K562 (cell line): ENCODE measurements around the gene SGMS1. TPM values are rescaled to one million over a fixed set of nuclear protein-coding genes. Genes with fewer than 3 reads are reported as not detected.
A peak's percentile ranks its signal among the peaks of the same experiment; 100 is the strongest.

Experiments
- CAMTA2 ChIP-seq: fragments of 250-450 bp; sonication (Bioruptor Pico); conservative IDR thresholded peaks from 2 replicates; pipeline ENCODE4 v1.5.1; 2022
- DACH1 ChIP-seq: fragments of 450-650 bp; IDR thresholded peaks from 2 replicates; pipeline ENCODE4 v1.6.1; 2018; ENCODE audit not compliant: partially characterized antibody
- FOXA3 ChIP-seq, 2 experiments: fragments of 450-650 bp in 1 of 2; sonication (generic) in 1 of 2; formaldehyde crosslinking; IDR thresholded peaks in 1 of 2; conservative IDR thresholded peaks in 1 of 2; 2 replicates each; pipeline versions ENCODE4 v1.4.0 to v1.8.0; 2020 to 2022; ENCODE audit warnings: mild to moderate bottlenecking in 2 of 2, missing genetic modification reagents in 1 of 2
- FOXK2 ChIP-seq, 2 experiments: fragments of 450-650 bp; IDR thresholded peaks in 1 of 2; conservative IDR thresholded peaks in 1 of 2; 2 replicates each; pipeline ENCODE4 v1.6.1; 2016; ENCODE audit warnings: low read depth in 2 of 2, mild to moderate bottlenecking in 1 of 2
- HDAC3 ChIP-seq: fragments of 450-650 bp; IDR thresholded peaks from 2 replicates; pipeline ENCODE4 v1.6.1; 2018; ENCODE audit warnings: borderline replicate concordance, mild to moderate bottlenecking, moderate library complexity; ENCODE audit not compliant: partially characterized antibody
- MAX ChIP-seq: sonication (generic); formaldehyde crosslinking; IDR thresholded peaks from 2 replicates; pipeline ENCODE4 v1.9.0; 2022; ENCODE audit warnings: mild to moderate bottlenecking, missing genetic modification reagents
- MCM5 ChIP-seq: fragments of 450-650 bp; IDR thresholded peaks from 2 replicates; pipeline ENCODE4 v1.6.1; 2016; ENCODE audit warnings: low read depth
- POLR2AphosphoS5 ChIP-seq: IDR thresholded peaks from 2 replicates; pipeline ENCODE4 v1.6.1; 2011; ENCODE audit warnings: mild to moderate bottlenecking, low read depth, low read length, moderate library complexity; ENCODE audit not compliant: control insufficient read depth, insufficient read depth
- POLR2H ChIP-seq: IDR thresholded peaks from 2 replicates; pipeline ENCODE4 v1.6.1; 2016; ENCODE audit warnings: missing genetic modification characterization, low read depth, mild to moderate bottlenecking, control low read depth, missing compliant biosample characterization, moderate library complexity
- RBM39 ChIP-seq: fragments of 200-400 bp; formaldehyde crosslinking; optimal IDR thresholded peaks from 2 replicates; pipeline ENCODE3; 2018; ENCODE audit warnings: low read depth, low read length
- SMAD4 ChIP-seq: fragments of 250-450 bp; sonication (Bioruptor Pico); conservative IDR thresholded peaks from 2 replicates; pipeline ENCODE4 v1.8.0; 2021; ENCODE audit warnings: inconsistent platforms, mild to moderate bottlenecking, moderate library complexity
- TAF7 ChIP-seq: fragments of 450-650 bp; IDR thresholded peaks from 2 replicates; pipeline ENCODE4 v1.6.1; 2016; ENCODE audit warnings: missing genetic modification characterization, missing compliant biosample characterization
- ZFP36 ChIP-seq: fragments of 150-350 bp; IDR thresholded peaks from 2 replicates; pipeline ENCODE4 v1.6.1; 2018; ENCODE audit warnings: low read length, low read depth; ENCODE audit not compliant: partially characterized antibody
- ZNF140 ChIP-seq: fragments of 250-450 bp; sonication (Bioruptor Pico); IDR thresholded peaks from 2 replicates; pipeline ENCODE4 v1.8.0; 2021; ENCODE audit warnings: moderate library complexity, mild to moderate bottlenecking, inconsistent platforms
- ZNF766 ChIP-seq: fragments of 200-800 bp; sonication (Bioruptor generic); conservative IDR thresholded peaks from 2 replicates; pipeline ENCODE4 v1.6.1; 2016; ENCODE audit warnings: missing genetic modification characterization, missing compliant biosample characterization
- polyA plus RNA-seq, 8 experiments: library from polyadenylated mRNA; depleted of rRNA in 4 of 8; stranded (reverse) in 5 of 8; unstranded in 3 of 8; fragments of >200 nt; fragmentation: Nextera tagmentation in 2 of 8; fragmentation: Illumina TruSeq in 1 of 8; extraction: Ambion mirVana in 2 of 8; extraction: Trizol in 1 of 8; gene quantifications; 2 replicates each; pipeline versions ENCODE4 v1.2.1 to v1.2.3, GENCODE V29; 2011 to 2014; ENCODE audit warnings: inconsistent platforms in 1 of 8, missing spikeins in 1 of 8
- total RNA-seq, 7 experiments: library from RNA; depleted of rRNA in 6 of 7; stranded (reverse); fragments of >200 nt in 6 of 7; fragmentation: Illumina TruSeq in 2 of 7; extraction: Trizol in 2 of 7; gene quantifications; 2 replicates each; pipeline versions ENCODE4 v1.2.1 to v1.2.3, GENCODE V29; 2011 to 2021; ENCODE audit warnings: low replicate concordance in 1 of 7
- TF ChIP-seq, protein P1 (sequence below), 2 experiments: fragments of 450-650 bp; IDR thresholded peaks; 2 replicates each; pipeline ENCODE4 v1.6.1; 2016; ENCODE audit warnings: mild to moderate bottlenecking in 2 of 2, borderline replicate concordance in 1 of 2, low read depth in 1 of 2, moderate library complexity in 1 of 2
- TF ChIP-seq, protein P2 (sequence below), 2 experiments: IDR thresholded peaks in 1 of 2; conservative IDR thresholded peaks in 1 of 2; 2 replicates each; pipeline ENCODE4 v1.6.1; 2016; ENCODE audit warnings: low read depth in 2 of 2, mild to moderate bottlenecking in 1 of 2, missing compliant biosample characterization in 1 of 2, missing genetic modification characterization in 1 of 2, moderate library complexity in 1 of 2

SGMS1 gene
- total and polyA plus RNA-seq, 9 of the 15 experiments (the other 6 are each of a cell fraction or from before 2014, with no cell fraction given): 22.6 to 232 (median 82.2) TPM

- TF ChIP-seq FOXK2 (conservative IDR thresholded peaks at IDR 0.05 in 1 of 2, IDR thresholded peaks at IDR 0.05 in 1 of 2; ENCODE audit: low read depth in 2 of 2) (0 out of 4 replicates have a peak, but pooled peaks of 1 of the 2 experiments have one; percentile 37), ZFP36 (no peak), TAF7 (tag) (no peak), MCM5 (no peak), SMAD4 (CRISPR knock-in tag) (no peak), HDAC3 (no peak), RBM39 (no peak), DACH1 (peak; percentile 7), ZNF140 (CRISPR knock-in tag) (no peak), CAMTA2 (CRISPR knock-in tag) (no peak), POLR2H (tag) (no peak), FOXA3 (CRISPR knock-in tag; conservative IDR thresholded peaks at IDR 0.05 in 1 of 2, IDR thresholded peaks at IDR 0.05 in 1 of 2) (no peak), POLR2AphosphoS5 (no peak), ZNF766 (CRISPR knock-in tag) (no peak), MAX (CRISPR knock-in tag) (no peak)
- TF ChIP-seq, protein P1, sequence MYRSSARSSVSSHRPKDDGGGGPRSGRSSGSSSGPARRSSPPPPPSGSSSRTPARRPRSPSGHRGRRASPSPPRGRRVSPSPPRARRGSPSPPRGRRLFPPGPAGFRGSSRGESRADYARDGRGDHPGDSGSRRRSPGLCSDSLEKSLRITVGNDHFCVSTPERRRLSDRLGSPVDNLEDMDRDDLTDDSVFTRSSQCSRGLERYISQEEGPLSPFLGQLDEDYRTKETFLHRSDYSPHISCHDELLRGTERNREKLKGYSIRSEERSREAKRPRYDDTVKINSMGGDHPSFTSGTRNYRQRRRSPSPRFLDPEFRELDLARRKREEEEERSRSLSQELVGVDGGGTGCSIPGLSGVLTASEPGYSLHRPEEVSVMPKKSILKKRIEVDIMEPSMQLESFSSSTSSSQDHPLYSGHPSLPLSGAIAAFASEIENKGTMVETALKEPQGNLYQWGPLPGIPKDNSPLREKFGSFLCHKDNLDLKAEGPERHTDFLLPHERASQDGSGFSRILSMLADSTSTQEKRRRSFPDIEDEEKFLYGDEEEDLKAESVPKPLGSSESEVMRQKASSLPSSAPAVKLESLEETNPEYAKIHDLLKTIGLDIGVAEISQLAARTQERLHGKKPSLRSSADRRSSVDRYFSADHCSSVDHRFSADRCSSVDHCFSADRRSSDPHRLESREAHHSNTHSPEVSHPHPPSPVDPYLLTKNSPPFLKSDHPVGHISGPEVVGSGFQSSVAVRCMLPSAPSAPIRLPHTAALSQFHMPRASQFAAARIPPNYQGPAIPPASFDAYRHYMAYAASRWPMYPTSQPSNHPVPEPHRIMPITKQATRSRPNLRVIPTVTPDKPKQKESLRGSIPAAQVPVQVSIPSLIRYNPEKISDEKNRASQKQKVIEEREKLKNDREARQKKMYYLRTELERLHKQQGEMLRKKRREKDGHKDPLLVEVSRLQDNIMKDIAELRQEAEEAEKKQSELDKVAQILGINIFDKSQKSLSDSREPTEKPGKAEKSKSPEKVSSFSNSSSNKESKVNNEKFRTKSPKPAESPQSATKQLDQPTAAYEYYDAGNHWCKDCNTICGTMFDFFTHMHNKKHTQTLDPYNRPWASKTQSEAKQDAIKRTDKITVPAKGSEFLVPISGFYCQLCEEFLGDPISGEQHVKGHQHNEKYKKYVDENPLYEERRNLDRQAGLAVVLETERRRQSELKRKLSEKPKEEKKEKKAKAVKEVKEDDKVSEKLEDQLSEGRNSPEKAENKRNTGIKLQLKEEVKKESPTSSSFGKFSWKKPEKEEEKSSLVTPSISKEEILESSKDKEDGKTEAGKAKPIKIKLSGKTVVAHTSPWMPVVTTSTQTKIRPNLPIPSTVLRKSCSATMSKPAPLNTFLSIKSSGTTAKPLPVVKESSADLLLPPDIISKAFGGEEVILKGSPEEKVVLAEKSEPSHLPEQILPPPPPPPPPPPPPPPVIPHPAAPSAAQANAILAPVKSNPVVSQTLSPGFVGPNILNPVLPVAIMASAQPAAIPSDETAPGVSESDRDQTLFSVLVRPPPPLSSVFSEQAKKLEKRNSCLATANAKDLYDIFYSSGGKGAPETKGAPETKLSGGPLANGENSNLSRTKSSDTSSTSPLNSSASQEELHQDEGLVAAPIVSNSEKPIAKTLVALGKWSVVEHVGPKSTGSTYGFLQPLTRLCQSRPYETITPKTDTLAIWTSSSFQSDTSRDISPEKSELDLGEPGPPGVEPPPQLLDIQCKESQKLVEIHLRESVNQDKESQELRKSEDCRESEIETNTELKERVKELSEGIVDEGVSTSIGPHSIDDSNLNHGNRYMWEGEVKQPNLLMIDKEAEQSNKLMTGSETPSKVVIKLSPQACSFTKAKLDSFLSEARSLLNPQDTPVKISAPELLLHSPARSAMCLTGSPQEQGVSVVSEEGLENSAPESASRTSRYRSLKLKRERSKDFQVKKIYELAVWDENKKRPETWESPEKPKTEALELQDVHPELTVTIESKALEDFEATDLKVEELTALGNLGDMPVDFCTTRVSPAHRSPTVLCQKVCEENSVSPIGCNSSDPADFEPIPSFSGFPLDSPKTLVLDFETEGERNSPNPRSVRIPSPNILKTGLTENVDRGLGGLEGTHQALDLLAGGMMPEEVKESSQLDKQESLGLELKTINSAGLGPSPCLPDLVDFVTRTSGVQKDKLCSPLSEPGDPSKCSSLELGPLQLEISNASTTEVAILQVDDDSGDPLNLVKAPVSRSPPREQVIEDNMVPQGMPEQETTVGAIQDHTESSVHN (IDR thresholded peaks at IDR 0.05; ENCODE audit: borderline replicate concordance in 1 of 2, low read depth in 1 of 2): no peak
- TF ChIP-seq, protein P2, sequence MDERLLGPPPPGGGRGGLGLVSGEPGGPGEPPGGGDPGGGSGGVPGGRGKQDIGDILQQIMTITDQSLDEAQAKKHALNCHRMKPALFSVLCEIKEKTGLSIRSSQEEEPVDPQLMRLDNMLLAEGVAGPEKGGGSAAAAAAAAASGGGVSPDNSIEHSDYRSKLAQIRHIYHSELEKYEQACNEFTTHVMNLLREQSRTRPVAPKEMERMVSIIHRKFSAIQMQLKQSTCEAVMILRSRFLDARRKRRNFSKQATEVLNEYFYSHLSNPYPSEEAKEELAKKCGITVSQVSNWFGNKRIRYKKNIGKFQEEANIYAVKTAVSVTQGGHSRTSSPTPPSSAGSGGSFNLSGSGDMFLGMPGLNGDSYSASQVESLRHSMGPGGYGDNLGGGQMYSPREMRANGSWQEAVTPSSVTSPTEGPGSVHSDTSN (CRISPR knock-in tag; IDR thresholded peaks at IDR 0.05; ENCODE audit: low read depth): no peak
- TF ChIP-seq, protein P2 (tag; conservative IDR thresholded peaks at IDR 0.05; ENCODE audit: low read depth): no peak
Measured at GRCh38 chr10:50417486-50417885, 206.3 kb downstream of the SGMS1 start (continued).
